IPS DF 6.9 (cell line): ENCODE measurements around the gene BDP1.
"Not testable (repeated sequence)": the region's sequence is repeated elsewhere in the genome, so short reads cannot be mapped to it uniquely, and the experiment has no call there.

Source experiments
- DNase-seq: peaks from one replicate; pipeline ENCODE4 v3.0.0-alpha.2; 2013; ENCODE audit warnings: low read depth, low spot score
- H3K27ac ChIP-seq: one replicate; pipeline ENCODE4 v1.5.1; 2013; ENCODE audit warnings: low read length, control low read depth
- H3K27me3 ChIP-seq: 2 replicates; pipeline ENCODE4 v1.6.1; 2013; ENCODE audit warnings: mild to moderate bottlenecking, low read length; ENCODE audit not compliant: control insufficient read depth, insufficient read depth
- H3K36me3 ChIP-seq: 2 replicates; pipeline ENCODE4 v1.6.1; 2013; ENCODE audit warnings: low read length; ENCODE audit not compliant: control insufficient read depth, insufficient read depth
- H3K4me1 ChIP-seq: 2 replicates; pipeline ENCODE4 v1.6.1; 2013; ENCODE audit warnings: low read length; ENCODE audit not compliant: control insufficient read depth, insufficient read depth
- H3K4me3 ChIP-seq: 2 replicates; pipeline ENCODE4 v1.5.1; 2013; ENCODE audit warnings: mild to moderate bottlenecking, low read length
- H3K9me3 ChIP-seq: 2 replicates; pipeline ENCODE4 v1.6.1; 2013; ENCODE audit warnings: low read length, inconsistent platforms; ENCODE audit not compliant: control insufficient read depth, insufficient read depth
- WGBS: extraction: QIAGEN DNeasy Blood & Tissue Kit; methylation state at CpG from one replicate; pipeline ENCODE4 v1.1.7; 2013; ENCODE audit warnings: mixed read lengths, missing lambda C conversion rate; ENCODE audit not compliant: insufficient read length, insufficient coverage; 5-methylcytosine and 5-hydroxymethylcytosine counted together

BDP1 gene

GRCh38 chr5:71525611-71526010, 70.2 kb downstream of the BDP1 start:
- not testable (repeated sequence) for DNase-seq, H3K27me3 ChIP-seq, H3K4me1 ChIP-seq, H3K36me3 ChIP-seq, H3K27ac ChIP-seq, H3K4me3 ChIP-seq, H3K9me3 ChIP-seq
- WGBS, result no CpG with 5 or more reads among the region's 26 CpGs

- DNase-seq, result no peak
- H3K27ac ChIP-seq, result no peak overlapping the region
- H3K36me3 ChIP-seq, result peaks cover 3% of the 10 kb centered on the region; the same call in 1 of the 2 replicates
Observed at GRCh38 chr5:71528206-71528605, 72.8 kb downstream of the BDP1 start.

DNA sequence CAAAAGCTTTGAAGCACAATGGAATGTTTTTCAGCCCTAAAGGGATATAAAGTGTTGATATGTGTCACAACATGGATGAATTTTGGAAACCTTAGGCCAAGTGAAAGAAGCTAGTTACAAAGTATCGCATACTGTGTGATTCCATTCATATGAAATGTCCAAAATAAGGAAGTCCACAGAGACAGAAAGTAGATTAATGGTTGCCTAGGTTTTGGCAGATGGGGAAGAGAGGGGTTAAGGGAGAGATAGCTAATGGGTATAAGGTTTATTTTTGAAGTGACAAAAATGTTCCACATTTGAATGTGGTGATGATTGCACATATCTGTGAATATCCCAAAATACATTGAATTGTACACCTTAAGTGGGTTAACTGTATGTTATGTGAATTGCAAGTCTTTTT, 74.2 kb downstream of the BDP1 start:
- Histone ChIP-seq H3K4me3 (no peak overlapping the region), H3K27me3 (no peaks in the 10 kb centered on the region), H3K9me3 (no peaks in the 10 kb centered on the region), H3K27ac (no peak overlapping the region), H3K36me3 (no peaks in the 10 kb centered on the region), H3K4me1 (no peaks in the 10 kb centered on the region)
- no peak for DNase-seq
- WGBS, result no CpG with 5 or more reads among the region's 1 CpG

More at GRCh38 chr5:71528206-71528605, 72.8 kb downstream of the BDP1 start:
- Histone ChIP-seq H3K27me3 (no peaks in the 10 kb centered on the region), H3K4me1 (no peaks in the 10 kb centered on the region), H3K9me3 (no peaks in the 10 kb centered on the region), H3K4me3 (no peak overlapping the region)
- no CpG with 5 or more reads among the region's 3 CpGs for WGBS

DNA sequence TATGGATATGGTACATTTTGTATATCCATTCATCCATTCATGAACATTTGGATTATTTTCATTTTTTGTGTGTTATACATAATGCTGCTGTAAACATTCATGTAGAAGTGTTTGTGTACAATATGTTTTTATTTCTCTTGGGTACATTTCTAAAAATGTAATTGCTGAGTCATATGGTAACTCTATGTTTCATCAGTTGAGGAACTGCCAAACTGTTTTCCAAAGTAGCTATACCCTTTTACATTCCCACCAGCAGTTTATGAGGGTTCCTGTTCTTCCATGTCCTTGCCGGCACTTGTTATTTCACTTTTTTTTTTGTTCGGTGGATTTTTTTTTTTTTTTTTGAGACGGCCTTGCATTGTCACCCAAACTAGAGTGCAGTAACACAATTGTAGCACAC, 77.7 kb downstream of the BDP1 start:
- H3K36me3 ChIP-seq, result no peaks in the 10 kb centered on the region
- H3K27ac ChIP-seq, result no peak overlapping the region
- no peaks in the 10 kb centered on the region for H3K9me3 ChIP-seq
- WGBS, result no CpG with 5 or more reads among the region's 3 CpGs
- H3K4me3 ChIP-seq, result no peak overlapping the region
- no peaks in the 10 kb centered on the region for H3K4me1 ChIP-seq
- DNase-seq, result no peak
- no peaks in the 10 kb centered on the region for H3K27me3 ChIP-seq

GRCh38 chr5:71533615-71534014, 78.2 kb downstream of the BDP1 start:
- no peak overlapping the region for H3K4me3 ChIP-seq
- H3K36me3 ChIP-seq, result no peaks in the 10 kb centered on the region
- no CpG with 5 or more reads among the region's 1 CpG for whole genome bisulfite sequencing
- H3K9me3 ChIP-seq, result no peaks in the 10 kb centered on the region
- H3K27ac ChIP-seq, result no peak overlapping the region
- no peak for DNase-seq
- H3K4me1 ChIP-seq, result no peaks in the 10 kb centered on the region
- no peaks in the 10 kb centered on the region for H3K27me3 ChIP-seq

- no peaks in the 10 kb centered on the region for H3K27me3 ChIP-seq
- no CpG with 5 or more reads among the region's 3 CpGs for WGBS
- no peaks in the 10 kb centered on the region; the same call in 1 of the 2 replicates for H3K36me3 ChIP-seq
- DNase-seq, result no peak
- H3K4me1 ChIP-seq, result no peaks in the 10 kb centered on the region
- no peak overlapping the region for H3K27ac ChIP-seq
- H3K9me3 ChIP-seq, result no peaks in the 10 kb centered on the region
- no peak overlapping the region for H3K4me3 ChIP-seq
Observed at GRCh38 chr5:71537687-71538086, 82.2 kb downstream of the BDP1 start.

DNA sequence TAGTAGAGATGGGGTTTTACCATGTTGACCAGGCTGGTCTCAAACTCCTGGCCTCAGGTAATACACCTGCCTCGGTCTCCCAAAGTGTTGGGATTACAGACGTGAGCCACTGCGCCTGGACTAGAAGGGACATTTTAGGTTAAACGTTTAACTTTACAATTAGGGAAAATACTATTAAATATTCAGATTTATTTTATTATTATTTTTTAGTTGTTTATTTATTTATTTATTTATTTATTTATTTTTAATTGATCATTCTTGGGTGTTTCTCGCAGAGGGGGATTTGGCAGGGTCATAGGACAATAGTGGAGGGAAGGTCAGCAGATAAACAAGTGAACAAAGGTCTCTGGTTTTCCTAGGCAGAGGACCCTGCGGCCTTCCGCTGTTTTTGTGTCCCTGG, 95.4 kb downstream of the BDP1 start:
- H3K9me3 ChIP-seq, DNase-seq, H3K4me1 ChIP-seq, H3K4me3 ChIP-seq, H3K27ac ChIP-seq, H3K27me3 ChIP-seq: not testable (repeated sequence)
- H3K36me3 ChIP-seq, result peaks cover 12% of the 10 kb centered on the region; the same call in 1 of the 2 replicates
- no CpG with 5 or more reads among the region's 7 CpGs for WGBS

DNA sequence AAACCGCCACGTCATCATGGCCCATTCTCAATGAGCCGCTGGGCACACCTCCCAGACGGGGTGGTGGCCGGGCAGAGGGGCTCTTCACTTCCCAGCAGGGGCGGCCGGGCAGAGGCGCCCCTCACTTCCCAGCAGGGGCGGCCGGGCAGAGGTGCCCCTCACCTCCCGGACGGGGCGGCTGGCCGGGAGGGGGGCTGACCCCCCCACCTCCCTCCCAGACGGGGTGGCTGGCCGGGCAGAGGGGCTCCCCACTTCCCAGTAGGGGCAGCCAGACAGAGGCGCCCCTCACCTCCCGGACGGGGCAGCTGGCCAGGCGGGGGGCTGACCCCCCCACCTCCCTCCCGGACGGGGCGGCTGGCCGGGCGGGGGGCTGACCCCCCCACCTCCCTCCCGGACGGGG, 96.1 kb downstream of the BDP1 start:
- not testable (repeated sequence) for H3K4me1 ChIP-seq, H3K27ac ChIP-seq, H3K27me3 ChIP-seq, H3K4me3 ChIP-seq, H3K9me3 ChIP-seq, DNase-seq
- WGBS, result no CpG with 5 or more reads among the region's 27 CpGs
- peaks cover 12% of the 10 kb centered on the region; the same call in 1 of the 2 replicates for H3K36me3 ChIP-seq

- not testable (repeated sequence) for H3K27me3 ChIP-seq, H3K27ac ChIP-seq, H3K4me1 ChIP-seq, H3K9me3 ChIP-seq, H3K4me3 ChIP-seq, DNase-seq
- H3K36me3 ChIP-seq, result peaks cover 12% of the 10 kb centered on the region; the same call in 1 of the 2 replicates
- WGBS, result no CpG with 5 or more reads among the region's 53 CpGs
Observed at GRCh38 chr5:71552026-71552749, 96.7 kb downstream of the BDP1 start.

- no peaks in the 10 kb centered on the region; the same call in 1 of the 2 replicates for H3K36me3 ChIP-seq
- H3K27ac ChIP-seq, result no peak overlapping the region
- WGBS, result no CpG with 5 or more reads among the region's 4 CpGs
Observed at GRCh38 chr5:71563161-71563560, 107.7 kb downstream of the BDP1 start.

GRCh38 chr5:71564895-71565294, 109.4 kb downstream of the BDP1 start:
- Histone ChIP-seq H3K27ac (no peak overlapping the region), H3K4me3 (no peak overlapping the region), H3K9me3 (no peaks in the 10 kb centered on the region), H3K4me1 (no peaks in the 10 kb centered on the region), H3K36me3 (no peaks in the 10 kb centered on the region; the same call in 1 of the 2 replicates), H3K27me3 (no peaks in the 10 kb centered on the region)
- no peak for DNase-seq

More at GRCh38 chr5:71563161-71563560, 107.7 kb downstream of the BDP1 start:
- Histone ChIP-seq H3K4me3 (no peak overlapping the region), H3K9me3 (no peaks in the 10 kb centered on the region), H3K4me1 (no peaks in the 10 kb centered on the region), H3K27me3 (no peaks in the 10 kb centered on the region)
- DNase-seq, result no peak
